ENCODE results near the gene KLHL3. TPM values are rescaled to one million over a fixed set of nuclear protein-coding genes. Genes with fewer than 3 reads are reported as not detected.

KLHL3 gene
- total and polyA plus RNA-seq, 2 donors (not counting 3 experiments of a cell fraction or from before 2014, with no cell fraction given) = 8.8 to 13.6 TPM

DNA sequence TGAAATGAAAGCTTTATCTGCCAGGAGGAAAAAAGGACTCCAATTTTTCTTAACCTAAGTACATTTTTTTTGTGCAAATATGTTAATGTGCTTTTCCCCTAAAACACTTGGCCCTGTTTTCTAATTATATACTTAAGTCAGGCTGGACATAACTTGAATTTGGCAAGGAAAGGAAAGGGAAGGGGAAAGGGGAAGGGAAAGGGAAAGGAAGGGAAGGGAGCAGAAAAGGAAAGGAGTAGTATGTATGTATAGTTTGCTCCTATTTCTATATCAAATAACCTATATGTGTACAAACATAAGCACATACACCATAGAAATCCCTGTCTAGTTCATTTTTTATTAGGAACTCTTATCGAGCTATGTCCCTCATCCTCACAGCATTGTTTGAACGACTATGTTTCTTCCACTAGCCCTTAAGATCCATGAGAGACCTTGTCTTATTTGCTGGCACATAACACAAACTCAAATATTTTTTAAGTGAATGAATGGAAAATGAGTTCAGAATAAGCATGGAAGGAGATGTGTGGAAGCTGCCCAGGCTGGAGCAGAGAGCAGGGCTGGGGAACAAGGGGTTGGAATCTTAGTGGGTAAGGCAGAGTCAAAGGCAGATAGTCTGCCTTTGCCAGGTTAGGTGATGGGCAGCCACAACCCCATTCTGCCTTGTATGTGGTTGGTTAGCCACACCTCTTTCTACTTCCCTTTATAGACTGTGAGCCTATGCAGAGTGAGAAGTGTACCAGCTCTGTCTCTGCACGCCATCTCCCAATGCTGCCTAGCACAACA is 70.0 kb downstream of the KLHL3 start:
- ChIA-PET CTCF (interaction anchor here (1.2 to 3.9 kb wide), 10 partner anchors 11 to 113 kb away, joined by 3 to 29 read pairs (median 4); partner anchors contain the start of gene KLHL3), POLR2A (no interaction called here)
- Histone ChIP-seq H3K79me2 (ENCODE audit: control insufficient read depth, insufficient read depth, low read length) (no peaks in the 10 kb centered on the region), H3K9me1 (replicated peaks; ENCODE audit: control insufficient read depth, extremely low read depth, insufficient read depth, low read length) (no peaks in the 10 kb centered on the region), H3K4me3 (replicated peaks in 1 of 3; ENCODE audit: insufficient read depth in 1 of 3, low read depth in 1 of 3, low read length in 3 of 3) (no peak overlapping the region), H3K4me2 (ENCODE audit: insufficient read depth, low read length) (no peak overlapping the region), H2AFZ (ENCODE audit: low read depth, low read length) (no peak overlapping the region), H3K4me1 (ENCODE audit: control insufficient read depth, extremely low read depth, insufficient read depth, low read length) (no peaks in the 10 kb centered on the region), H3K9me3 (replicated peaks; ENCODE audit: control insufficient read depth, insufficient read depth, low read length) (no peaks in the 10 kb centered on the region), H3K27me3 (ENCODE audit: control insufficient read depth in 2 of 2, insufficient read depth in 2 of 2, low read length in 2 of 2) (no peaks in the 10 kb centered on the region), H4K20me1 (replicated peaks; ENCODE audit: control insufficient read depth, extremely low read depth, insufficient read depth, low read length) (no peaks in the 10 kb centered on the region), H3K9ac (replicated peaks; ENCODE audit: extremely low read depth, insufficient read depth, low read length) (no peak overlapping the region), H3K27ac (ENCODE audit: insufficient read depth, low read depth, low read length) (no peak overlapping the region), H3K36me3 (ENCODE audit: control insufficient read depth in 2 of 2, extremely low read depth in 1 of 2, insufficient read depth in 2 of 2, low read length in 2 of 2) (peaks cover 0 to 3% of the 10 kb centered on the region in 2 experiments)
- FAIRE-seq (no peak), DNase-seq (ENCODE audit: low read depth, low spot score) (peak; percentile 15)
- BruUV-seq (replicated peaks) = no TSS peak
- intact Hi-C loops (cut with micrococcal nuclease) (no loop called here), dilution Hi-C loops (cut with MboI; ENCODE audit: extremely low pct_ligation_motif_present, low sequenced_read_pairs) (loop anchor here (25.0 kb wide), 1 partner anchor 96 kb away; the partner anchor contains the start of gene HNRNPA0)
- TF ChIP-seq POLR2AphosphoS5 (IDR thresholded peaks at IDR 0.05; ENCODE audit: insufficient read depth, low read depth, low read length) (no peak), POLR2A (IDR thresholded peaks at IDR 0.05; ENCODE audit: low read depth, low read length) (no peak), MYC (IDR thresholded peaks at IDR 0.05; ENCODE audit: low read depth, low read length) (no peak), GATA2 (IDR thresholded peaks at IDR 0.05; ENCODE audit: insufficient read depth, insufficient read length, low read depth, low read length) (no peak), CTCF (IDR thresholded peaks at IDR 0.05; ENCODE audit: extremely low read depth in 1 of 2, insufficient read depth in 1 of 2, low read depth in 1 of 2, low read length in 2 of 2) (no peak), JUN (IDR thresholded peaks at IDR 0.05; ENCODE audit: borderline replicate concordance, insufficient read depth, insufficient read length, low read depth) (no peak), EZH2 (IDR thresholded peaks at IDR 0.05; ENCODE audit: borderline replicate concordance, low read depth, low read length, severe bottlenecking) (no peak)
- TF ChIP-seq, protein P1, sequence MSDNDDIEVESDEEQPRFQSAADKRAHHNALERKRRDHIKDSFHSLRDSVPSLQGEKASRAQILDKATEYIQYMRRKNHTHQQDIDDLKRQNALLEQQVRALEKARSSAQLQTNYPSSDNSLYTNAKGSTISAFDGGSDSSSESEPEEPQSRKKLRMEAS (IDR thresholded peaks at IDR 0.05; ENCODE audit: insufficient read depth, insufficient read length) = no peak

All from endothelial cell of umbilical vein (primary cell).